SK-N-SH treated with all-trans-retinoic acid at 6 μM for 48 hours (cell line): Measurements from ENCODE around the gene VASN.

Experiments
- ZFP3 ChIP-seq: fragments of 250-450 bp; sonication (Bioruptor Pico); IDR thresholded peaks from 2 replicates; pipeline ENCODE4 v1.5.0; 2020; ENCODE audit warnings: mild to moderate bottlenecking, moderate library complexity
- ZNF70 ChIP-seq: fragments of 450-650 bp; formaldehyde crosslinking; IDR thresholded peaks from 2 replicates; pipeline ENCODE4 v1.5.0; 2020; ENCODE audit warnings: mild to moderate bottlenecking, moderate library complexity

GRCh38 chr16:4376126-4376892, 4.7 kb downstream of the VASN start:
- TF ChIP-seq ZFP3 (0 out of 2 replicates have a peak, but pooled peaks have one; percentile 17), ZNF70 (CRISPR knock-in tag) (no peak)
